Smooth muscle cell (in vitro differentiated cells): Measurements from ENCODE around the gene C6orf62. TPM values are rescaled to one million over a fixed set of nuclear protein-coding genes. Genes with fewer than 3 reads are reported as not detected.
A peak's percentile ranks its signal among the peaks of the same experiment; 100 is the strongest.
"Not testable (repeated sequence)": the region's sequence is repeated elsewhere in the genome, so short reads cannot be mapped to it uniquely, and the experiment has no call there.

Experiments used
- DNase-seq: peaks from one replicate; lab custom pipeline; 2025; ENCODE audit not compliant: unreplicated experiment; lab: John Stamatoyannopoulos, UW
- H2AFZ ChIP-seq: fragments of 200-600 bp; sonication (generic); 2 replicates; pipeline ENCODE4 v1.6.0; 2016; ENCODE audit warnings: antibody characterized with exemption, low read depth, mild to moderate bottlenecking
- H3F3A ChIP-seq: fragments of 200-600 bp; sonication (generic); 2 replicates; pipeline ENCODE4 v1.6.0; 2017; ENCODE audit warnings: antibody characterized with exemption, low read depth
- H3K27ac ChIP-seq: fragments of 200-600 bp; sonication (generic); 2 replicates; pipeline ENCODE4 v1.5.1; 2016; ENCODE audit warnings: low read depth, mild to moderate bottlenecking
- H3K27me3 ChIP-seq: fragments of 200-600 bp; sonication (generic); 2 replicates; pipeline ENCODE4 v1.6.1; 2016; ENCODE audit warnings: low read depth, mild to moderate bottlenecking
- H3K36me3 ChIP-seq: fragments of 200-600 bp; sonication (generic); 2 replicates; pipeline ENCODE4 v1.5.1; 2016; ENCODE audit warnings: low read depth
- H3K4me1 ChIP-seq: fragments of 200-600 bp; sonication (generic); 2 replicates; pipeline ENCODE4 v1.5.1; 2016; ENCODE audit warnings: low read depth
- H3K4me2 ChIP-seq: fragments of 200-600 bp; sonication (generic); 2 replicates; pipeline ENCODE4 v1.6.0; 2016; ENCODE audit warnings: mild to moderate bottlenecking
- H3K4me3 ChIP-seq: fragments of 200-600 bp; sonication (generic); 2 replicates; pipeline ENCODE4 v1.5.1; 2016; ENCODE audit warnings: mild to moderate bottlenecking
- H3K79me2 ChIP-seq: fragments of 200-600 bp; sonication (generic); 2 replicates; pipeline ENCODE4 v1.6.0; 2016; ENCODE audit warnings: low read depth, mild to moderate bottlenecking
- H3K9ac ChIP-seq: fragments of 200-600 bp; sonication (generic); 2 replicates; pipeline ENCODE4 v1.6.0; 2016; ENCODE audit warnings: low read depth
- H3K9me3 ChIP-seq: fragments of 200-600 bp; sonication (generic); replicated peaks from 2 replicates; pipeline ENCODE4 v1.5.1; 2016; ENCODE audit warnings: low read depth
- H4K20me1 ChIP-seq: fragments of 200-600 bp; sonication (generic); 2 replicates; pipeline ENCODE4 v1.6.0; 2016; ENCODE audit warnings: low read depth
- WGBS: methylation state at CpG from one replicate; pipeline ENCODE4 v1.1.7; 2016; ENCODE audit warnings: low lambda C conversion rate; 5-methylcytosine and 5-hydroxymethylcytosine counted together
- polyA plus RNA-seq: library from polyadenylated mRNA; unstranded; fragments of >200 nt; fragmentation: Nextera tagmentation; extraction: Ambion mirVana; gene quantifications from 2 replicates; pipeline ENCODE4 v1.2.1, GENCODE V29; 2016
- total RNA-seq: library from RNA; depleted of rRNA; stranded (reverse); fragments of >200 nt; gene quantifications from 2 replicates; pipeline ENCODE4 v1.2.3, GENCODE V29; 2014
- TF ChIP-seq, protein P1 (sequence below): fragments of 200-600 bp; sonication (generic); IDR thresholded peaks from 2 replicates; pipeline ENCODE4 v1.5.1; 2017; ENCODE audit warnings: borderline replicate concordance, mild to moderate bottlenecking, antibody characterized with exemption; ENCODE audit not compliant: insufficient read depth, poor library complexity, severe bottlenecking

The C6orf62 gene
- total and polyA plus RNA-seq, 2 experiments from 2014 or later = 32.4 to 61.4 TPM

DNA sequence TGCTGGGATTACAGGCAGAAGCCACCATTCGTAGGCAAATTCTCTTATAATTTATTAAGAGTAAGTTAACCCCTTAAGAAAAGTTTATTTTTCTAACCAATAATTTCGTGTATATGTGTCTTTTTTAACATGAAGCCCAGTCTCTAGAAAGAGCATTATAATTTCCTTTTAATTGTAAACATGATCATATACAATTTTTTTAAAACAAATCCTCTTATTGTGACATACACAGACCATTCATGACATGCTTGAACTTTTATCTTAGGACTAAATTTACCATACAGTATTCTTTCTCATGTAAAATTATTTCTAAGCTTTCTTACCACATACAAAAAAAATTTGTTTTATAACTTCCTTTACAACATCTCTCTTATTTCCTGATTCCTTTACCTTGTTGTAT, 45.3 kb downstream of the C6orf62 start:
- Histone ChIP-seq H3K4me2 (no peak overlapping the region), H3K27ac (no peak overlapping the region), H3K36me3 (peaks cover 8% of the 10 kb centered on the region), H3K9me3 (peaks cover 16% of the 10 kb centered on the region), H3K27me3 (no peaks in the 10 kb centered on the region), H3K9ac (no peak overlapping the region), H4K20me1 (no peaks in the 10 kb centered on the region), H3K4me1 (no peaks in the 10 kb centered on the region), H3K79me2 (no peaks in the 10 kb centered on the region), H3F3A (no peaks in the 10 kb centered on the region), H3K4me3 (no peak overlapping the region), H2AFZ (no peak overlapping the region)
- DNase-seq = no peak
- TF ChIP-seq, protein P1, sequence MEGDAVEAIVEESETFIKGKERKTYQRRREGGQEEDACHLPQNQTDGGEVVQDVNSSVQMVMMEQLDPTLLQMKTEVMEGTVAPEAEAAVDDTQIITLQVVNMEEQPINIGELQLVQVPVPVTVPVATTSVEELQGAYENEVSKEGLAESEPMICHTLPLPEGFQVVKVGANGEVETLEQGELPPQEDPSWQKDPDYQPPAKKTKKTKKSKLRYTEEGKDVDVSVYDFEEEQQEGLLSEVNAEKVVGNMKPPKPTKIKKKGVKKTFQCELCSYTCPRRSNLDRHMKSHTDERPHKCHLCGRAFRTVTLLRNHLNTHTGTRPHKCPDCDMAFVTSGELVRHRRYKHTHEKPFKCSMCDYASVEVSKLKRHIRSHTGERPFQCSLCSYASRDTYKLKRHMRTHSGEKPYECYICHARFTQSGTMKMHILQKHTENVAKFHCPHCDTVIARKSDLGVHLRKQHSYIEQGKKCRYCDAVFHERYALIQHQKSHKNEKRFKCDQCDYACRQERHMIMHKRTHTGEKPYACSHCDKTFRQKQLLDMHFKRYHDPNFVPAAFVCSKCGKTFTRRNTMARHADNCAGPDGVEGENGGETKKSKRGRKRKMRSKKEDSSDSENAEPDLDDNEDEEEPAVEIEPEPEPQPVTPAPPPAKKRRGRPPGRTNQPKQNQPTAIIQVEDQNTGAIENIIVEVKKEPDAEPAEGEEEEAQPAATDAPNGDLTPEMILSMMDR = no peak
- WGBS = 66% methylated on average over 2 of the region's 2 CpGs

DNA sequence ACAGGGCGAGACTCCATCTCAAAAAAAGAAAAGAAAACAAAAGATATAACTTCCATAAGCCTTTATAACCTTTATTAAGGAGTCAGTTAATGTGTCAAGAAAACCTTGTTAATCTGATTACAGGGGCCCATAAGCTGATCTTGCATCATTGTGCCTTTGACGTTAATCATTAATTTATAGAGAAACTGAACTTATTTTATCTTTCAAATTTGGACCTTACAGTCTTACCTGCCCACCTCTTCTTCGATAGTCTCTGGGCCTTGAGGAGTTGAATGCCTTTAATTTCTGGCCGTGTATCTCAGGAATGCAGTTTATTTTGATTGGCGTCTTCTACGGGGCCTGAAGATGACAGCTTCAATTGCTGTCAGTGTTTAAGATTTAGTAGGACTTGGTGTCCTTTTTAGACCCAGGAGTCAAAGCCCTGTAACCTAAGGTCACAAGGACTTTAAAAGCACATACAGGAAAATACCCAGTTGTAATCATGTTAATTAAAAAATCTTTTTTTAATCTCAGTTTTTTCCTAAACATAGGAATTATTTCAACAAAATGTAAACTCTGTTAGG, 46.3 kb downstream of the C6orf62 start:
- Histone ChIP-seq H3K27me3 (no peaks in the 10 kb centered on the region), H3K4me3 (no peak overlapping the region), H3K4me1 (peaks cover 1% of the 10 kb centered on the region), H3K79me2 (no peaks in the 10 kb centered on the region), H3K9me3 (peaks cover 16% of the 10 kb centered on the region), H2AFZ (no peak overlapping the region), H3K36me3 (peaks cover 8% of the 10 kb centered on the region), H3F3A (no peaks in the 10 kb centered on the region), H3K9ac (no peak overlapping the region), H3K27ac (no peak overlapping the region), H3K4me2 (no peak overlapping the region), H4K20me1 (no peaks in the 10 kb centered on the region)
- WGBS = 89% methylated on average over 6 of the region's 6 CpGs
- TF ChIP-seq, protein P1 = no peak
- DNase-seq = no peak

DNA sequence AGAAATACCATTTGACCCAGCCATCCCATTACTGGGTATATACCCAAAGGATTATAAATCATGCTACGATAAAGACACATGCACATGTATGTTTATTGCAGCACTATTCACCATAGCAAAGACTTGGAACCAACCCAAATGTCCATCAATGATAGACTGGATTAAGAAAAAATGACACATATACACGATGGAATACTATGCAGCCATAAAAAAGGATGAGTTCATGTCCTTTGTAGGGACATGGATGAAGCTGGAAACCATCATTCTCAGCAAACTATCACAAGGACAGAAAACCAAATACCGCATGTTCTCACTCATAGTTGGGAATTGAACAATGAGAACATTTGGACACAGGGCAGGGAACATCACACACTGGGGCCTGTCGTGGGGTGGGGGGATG, 47.9 kb downstream of the C6orf62 start:
- H4K20me1 ChIP-seq, H3K9ac ChIP-seq, H3K36me3 ChIP-seq, H3F3A ChIP-seq, H3K4me3 ChIP-seq, H3K27ac ChIP-seq, H3K79me2 ChIP-seq, H3K4me1 ChIP-seq, DNase-seq, H3K4me2 ChIP-seq, H2AFZ ChIP-seq, H3K27me3 ChIP-seq: not testable (repeated sequence)
- H3K9me3 ChIP-seq = peaks cover 16% of the 10 kb centered on the region
- 91% methylated on average over 4 of the region's 4 CpGs for WGBS

DNA sequence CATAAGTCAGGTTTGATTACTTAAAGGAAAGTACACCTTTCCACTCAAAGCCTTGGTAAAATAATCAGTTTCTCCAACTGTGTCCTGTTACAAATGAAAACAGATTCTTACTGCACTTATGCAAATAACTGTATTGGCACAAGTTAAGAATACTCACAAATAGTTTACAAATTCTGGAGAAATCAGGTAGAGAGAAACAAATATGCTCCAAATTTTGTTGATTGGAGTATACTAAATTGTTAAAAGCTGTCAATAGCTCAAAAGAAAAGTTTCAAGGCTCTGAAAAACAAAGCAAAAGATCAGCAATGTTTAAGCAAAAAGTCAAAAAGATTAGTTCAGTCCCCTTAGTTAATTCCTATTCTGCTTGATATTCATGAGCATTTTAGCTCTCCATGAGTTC, 48.5 kb downstream of the C6orf62 start:
- H3K4me2 ChIP-seq, H3F3A ChIP-seq, H3K4me3 ChIP-seq, H3K36me3 ChIP-seq, H3K79me2 ChIP-seq, H3K9ac ChIP-seq, H3K27ac ChIP-seq, H4K20me1 ChIP-seq, H3K27me3 ChIP-seq, H3K4me1 ChIP-seq, DNase-seq, H2AFZ ChIP-seq: not testable (repeated sequence)
- peaks cover 16% of the 10 kb centered on the region for H3K9me3 ChIP-seq

DNA sequence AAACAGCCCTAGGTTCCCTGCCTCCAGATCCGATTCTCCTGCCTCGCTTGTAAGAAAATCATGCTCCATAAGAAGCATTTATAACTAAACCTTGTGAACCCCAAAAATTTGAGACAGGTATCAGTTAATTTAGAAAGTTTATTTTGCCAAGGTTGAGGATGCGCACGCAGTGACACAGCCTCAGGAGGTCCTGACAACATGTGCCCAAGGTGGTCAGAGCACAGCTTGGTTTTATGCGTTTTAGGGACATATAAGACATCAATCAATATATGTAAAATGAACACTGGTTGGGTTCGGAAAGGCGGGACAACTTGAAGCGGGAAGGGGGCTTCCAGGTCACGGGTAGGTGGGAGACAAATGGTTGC, 50.0 kb downstream of the C6orf62 start:
- Histone ChIP-seq H3K9me3 (peaks cover 12% of the 10 kb centered on the region), H4K20me1 (no peaks in the 10 kb centered on the region), H3K79me2 (peaks cover 22% of the 10 kb centered on the region), H3K27ac (no peak overlapping the region), H3F3A (no peaks in the 10 kb centered on the region), H3K9ac (no peak overlapping the region), H3K4me1 (peaks cover 13% of the 10 kb centered on the region), H2AFZ (no peak overlapping the region), H3K4me3 (no peak overlapping the region), H3K27me3 (no peaks in the 10 kb centered on the region), H3K4me2 (no peak overlapping the region), H3K36me3 (peaks cover 8% of the 10 kb centered on the region)
- WGBS = 99% methylated on average over 9 of the region's 9 CpGs
- DNase-seq = no peak
- TF ChIP-seq, protein P1 = no peak

DNA sequence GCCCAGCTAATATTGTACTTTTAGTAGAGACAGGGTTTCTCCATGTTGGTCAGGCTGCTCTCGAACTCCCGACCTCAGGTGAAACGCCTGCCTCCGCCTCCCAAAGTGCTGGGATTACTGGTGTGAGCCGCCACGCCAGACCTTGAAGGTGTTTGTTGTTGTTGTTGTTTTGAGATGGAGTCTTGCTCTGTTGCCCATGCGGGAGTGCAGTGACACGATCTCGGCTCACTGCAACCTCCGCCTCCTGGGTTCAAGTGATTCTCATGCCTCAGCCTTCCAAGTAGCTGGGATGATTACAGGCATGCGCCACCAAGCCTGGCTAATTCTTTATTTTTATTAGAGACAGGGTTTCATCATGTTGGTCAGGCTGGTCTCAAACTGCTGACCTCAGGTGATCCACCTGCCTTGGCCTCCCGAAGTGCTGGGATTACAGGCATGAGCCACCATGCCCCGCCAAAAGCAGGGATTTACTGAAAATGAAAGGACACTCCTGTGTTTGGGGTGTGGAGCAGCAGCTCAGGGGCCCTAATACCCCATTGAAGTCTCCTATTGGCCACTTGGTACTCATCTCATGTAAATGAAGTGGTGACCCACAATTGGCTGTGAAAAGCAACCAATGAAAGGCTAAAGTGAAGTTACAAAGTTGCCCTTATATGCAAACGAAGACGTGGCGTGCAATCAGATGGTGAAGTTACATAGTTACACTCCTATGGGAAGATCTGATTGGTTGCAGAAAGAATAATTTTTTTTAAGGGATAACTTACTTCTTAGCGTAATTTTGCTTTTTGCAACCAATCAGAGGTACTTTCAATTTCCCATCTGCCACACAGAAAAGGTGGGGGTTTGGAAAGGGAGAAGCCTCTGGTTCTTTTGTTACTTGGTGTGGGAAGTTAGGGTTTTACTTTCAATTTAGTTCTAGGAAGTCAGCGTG, 50.6 kb downstream of the C6orf62 start:
- not testable (repeated sequence) for H3K27ac ChIP-seq, H3F3A ChIP-seq, H3K36me3 ChIP-seq, H3K9ac ChIP-seq, H3K9me3 ChIP-seq, H4K20me1 ChIP-seq, H2AFZ ChIP-seq, H3K27me3 ChIP-seq, DNase-seq
- 97% methylated on average over 18 of the region's 18 CpGs for WGBS
- Histone ChIP-seq H3K4me3 (peak overlapping the region; percentile 74), H3K4me2 (peak overlapping the region; percentile 83), H3K79me2 (peaks cover 26% of the 10 kb centered on the region), H3K4me1 (peaks cover 13% of the 10 kb centered on the region)
